Measurements from ENCODE around the gene SEMA7A. TPM values are rescaled to one million over a fixed set of nuclear protein-coding genes. Genes with fewer than 3 reads are reported as not detected.

The SEMA7A gene
- polyA plus RNA-seq, 4 donors = 0.45 to 4.3 (median 1.6) TPM

GRCh38 chr15:74374648-74375302, 59.0 kb downstream of the SEMA7A start:
- DNase-seq (no peak), FAIRE-seq (no peak)
- Histone ChIP-seq H3K27me3 (ENCODE audit: control insufficient read depth in 3 of 3, insufficient read depth in 3 of 3, low read length in 3 of 3) (peaks cover 0 to 14% (median 0%) of the 10 kb centered on the region in 3 donors), H3K4me3 (ENCODE audit: low read depth in 1 of 3, low read length in 3 of 3) (no peak overlapping the region), H3K4me1 (ENCODE audit: control insufficient read depth in 3 of 3, insufficient read depth in 2 of 3, low read depth in 1 of 3, low read length in 2 of 3) (peaks cover 0 to 11% (median 0%) of the 10 kb centered on the region in 3 donors), H3K27ac (ENCODE audit: low read depth in 1 of 3, low read length in 2 of 3) (no peak overlapping the region), H3K36me3 (ENCODE audit: control insufficient read depth in 3 of 3, insufficient read depth in 2 of 3, low read depth in 1 of 3, low read length in 3 of 3) (no peaks in the 10 kb centered on the region), H3K9me3 (ENCODE audit: control insufficient read depth in 2 of 2, insufficient read depth in 1 of 2, low read depth in 1 of 2, low read length in 1 of 2) (no peaks in the 10 kb centered on the region)
- 19 to 23% (median 22%) methylated on average over 10 to 11 of the region's 11 CpGs for WGBS, 3 donors

GRCh38 chr15:74373731-74374647, 59.8 kb downstream of the SEMA7A start:
- Histone ChIP-seq H3K9me3 (ENCODE audit: control insufficient read depth in 2 of 2, insufficient read depth in 1 of 2, low read depth in 1 of 2, low read length in 1 of 2) (no peaks in the 10 kb centered on the region), H3K27ac (ENCODE audit: low read depth in 1 of 3, low read length in 2 of 3) (peak overlapping the region in 1 of 3 donors; percentile 32), H3K4me1 (ENCODE audit: control insufficient read depth in 3 of 3, insufficient read depth in 2 of 3, low read depth in 1 of 3, low read length in 2 of 3) (peaks cover 0 to 11% (median 0%) of the 10 kb centered on the region in 3 donors), H3K4me3 (ENCODE audit: low read depth in 1 of 3, low read length in 3 of 3) (peak overlapping the region; percentile 17 to 56 (median 48)), H3K36me3 (ENCODE audit: control insufficient read depth in 3 of 3, insufficient read depth in 2 of 3, low read depth in 1 of 3, low read length in 3 of 3) (no peaks in the 10 kb centered on the region), H3K27me3 (ENCODE audit: control insufficient read depth in 3 of 3, insufficient read depth in 3 of 3, low read length in 3 of 3) (peaks cover 0 to 18% (median 0%) of the 10 kb centered on the region in 3 donors)
- 0% methylated on average over 48 to 62 of the region's 62 CpGs for WGBS, 3 donors
- FAIRE-seq = no peak
- peak; percentile 91 to 94 for DNase-seq

GRCh38 chr15:74373056-74373650, 60.6 kb downstream of the SEMA7A start:
- no peaks in the 10 kb centered on the region for H3K36me3 ChIP-seq (ENCODE audit: control insufficient read depth in 3 of 3, insufficient read depth in 2 of 3, low read depth in 1 of 3, low read length in 3 of 3)
- FAIRE-seq (no peak), DNase-seq (no peak)
- H3K4me1 ChIP-seq (ENCODE audit: control insufficient read depth in 3 of 3, insufficient read depth in 2 of 3, low read depth in 1 of 3, low read length in 2 of 3) = peaks cover 0 to 11% (median 0%) of the 10 kb centered on the region in 3 donors
- peaks cover 0 to 18% (median under 1%) of the 10 kb centered on the region in 3 donors for H3K27me3 ChIP-seq (ENCODE audit: control insufficient read depth in 3 of 3, insufficient read depth in 3 of 3, low read length in 3 of 3)
- no peaks in the 10 kb centered on the region for H3K9me3 ChIP-seq (ENCODE audit: control insufficient read depth in 2 of 2, insufficient read depth in 1 of 2, low read depth in 1 of 2, low read length in 1 of 2)
- WGBS, 3 donors = 46 to 56% (median 56%) methylated on average over 13 of the region's 13 CpGs
- H3K27ac ChIP-seq (ENCODE audit: low read depth in 1 of 3, low read length in 2 of 3) = no peak overlapping the region
- no peak overlapping the region for H3K4me3 ChIP-seq (ENCODE audit: low read depth in 1 of 3, low read length in 3 of 3)

- FAIRE-seq (no peak), DNase-seq (no peak)
- Histone ChIP-seq H3K4me1 (ENCODE audit: control insufficient read depth in 3 of 3, insufficient read depth in 2 of 3, low read depth in 1 of 3, low read length in 2 of 3) (peaks cover 0 to 11% (median 0%) of the 10 kb centered on the region in 3 donors), H3K9me3 (ENCODE audit: control insufficient read depth in 2 of 2, insufficient read depth in 1 of 2, low read depth in 1 of 2, low read length in 1 of 2) (no peaks in the 10 kb centered on the region), H3K36me3 (ENCODE audit: control insufficient read depth in 3 of 3, insufficient read depth in 2 of 3, low read depth in 1 of 3, low read length in 3 of 3) (no peaks in the 10 kb centered on the region), H3K27me3 (ENCODE audit: control insufficient read depth in 3 of 3, insufficient read depth in 3 of 3, low read length in 3 of 3) (peaks cover 3 to 36% (median 12%) of the 10 kb centered on the region in 3 donors), H3K27ac (ENCODE audit: low read depth in 1 of 3, low read length in 2 of 3) (no peak overlapping the region), H3K4me3 (ENCODE audit: low read depth in 1 of 3, low read length in 3 of 3) (no peak overlapping the region)
- 68 to 86% (median 80%) methylated on average over 5 of the region's 5 CpGs for WGBS, 3 donors
Observed at GRCh38 chr15:74370471-74370870, 63.3 kb downstream of the SEMA7A start.

GRCh38 chr15:74369756-74370155, 64.0 kb downstream of the SEMA7A start:
- Histone ChIP-seq H3K4me1 (ENCODE audit: control insufficient read depth in 3 of 3, insufficient read depth in 2 of 3, low read depth in 1 of 3, low read length in 2 of 3) (peaks cover 0 to 10% (median 0%) of the 10 kb centered on the region in 3 donors), H3K27me3 (ENCODE audit: control insufficient read depth in 3 of 3, insufficient read depth in 3 of 3, low read length in 3 of 3) (peaks cover 3 to 43% (median 12%) of the 10 kb centered on the region in 3 donors), H3K36me3 (ENCODE audit: control insufficient read depth in 3 of 3, insufficient read depth in 2 of 3, low read depth in 1 of 3, low read length in 3 of 3) (no peaks in the 10 kb centered on the region), H3K27ac (ENCODE audit: low read depth in 1 of 3, low read length in 2 of 3) (no peak overlapping the region), H3K9me3 (ENCODE audit: control insufficient read depth in 2 of 2, insufficient read depth in 1 of 2, low read depth in 1 of 2, low read length in 1 of 2) (no peaks in the 10 kb centered on the region), H3K4me3 (ENCODE audit: low read depth in 1 of 3, low read length in 3 of 3) (no peak overlapping the region)
- DNase-seq (no peak), FAIRE-seq (no peak)
- WGBS, 3 donors = 54 to 80% (median 54%) methylated on average over 2 of the region's 2 CpGs

- Histone ChIP-seq H3K36me3 (ENCODE audit: control insufficient read depth in 3 of 3, insufficient read depth in 2 of 3, low read depth in 1 of 3, low read length in 3 of 3) (no peaks in the 10 kb centered on the region), H3K4me3 (ENCODE audit: low read depth in 1 of 3, low read length in 3 of 3) (no peak overlapping the region), H3K4me1 (ENCODE audit: control insufficient read depth in 3 of 3, insufficient read depth in 2 of 3, low read depth in 1 of 3, low read length in 2 of 3) (peaks cover 0 to 5% (median 0%) of the 10 kb centered on the region in 3 donors), H3K27ac (ENCODE audit: low read depth in 1 of 3, low read length in 2 of 3) (no peak overlapping the region), H3K9me3 (ENCODE audit: control insufficient read depth in 2 of 2, insufficient read depth in 1 of 2, low read depth in 1 of 2, low read length in 1 of 2) (no peaks in the 10 kb centered on the region), H3K27me3 (ENCODE audit: control insufficient read depth in 3 of 3, insufficient read depth in 3 of 3, low read length in 3 of 3) (peaks cover 3 to 44% (median 12%) of the 10 kb centered on the region in 3 donors)
- no peak for FAIRE-seq
- 55 to 67% (median 56%) methylated on average over 10 of the region's 10 CpGs for WGBS, 3 donors
- DNase-seq = no peak
Observed at GRCh38 chr15:74369084-74369745, 64.5 kb downstream of the SEMA7A start.

- Histone ChIP-seq H3K9me3 (ENCODE audit: control insufficient read depth in 2 of 2, insufficient read depth in 1 of 2, low read depth in 1 of 2, low read length in 1 of 2) (no peaks in the 10 kb centered on the region), H3K4me3 (ENCODE audit: low read depth in 1 of 3, low read length in 3 of 3) (no peak overlapping the region), H3K36me3 (ENCODE audit: control insufficient read depth in 3 of 3, insufficient read depth in 2 of 3, low read depth in 1 of 3, low read length in 3 of 3) (no peaks in the 10 kb centered on the region), H3K27ac (ENCODE audit: low read depth in 1 of 3, low read length in 2 of 3) (no peak overlapping the region), H3K27me3 (ENCODE audit: control insufficient read depth in 3 of 3, insufficient read depth in 3 of 3, low read length in 3 of 3) (peaks cover 3 to 40% (median 12%) of the 10 kb centered on the region in 3 donors), H3K4me1 (ENCODE audit: control insufficient read depth in 3 of 3, insufficient read depth in 2 of 3, low read depth in 1 of 3, low read length in 2 of 3) (no peaks in the 10 kb centered on the region)
- DNase-seq (no peak), FAIRE-seq (no peak)
- 77 to 93% (median 79%) methylated on average over 3 of the region's 3 CpGs for WGBS, 3 donors
Observed at GRCh38 chr15:74368121-74368520, 65.6 kb downstream of the SEMA7A start.

Data from small intestine (tissue), 7 donors.